K562 (cell line): ENCODE results near the gene GMIP. TPM values are rescaled to one million over a fixed set of nuclear protein-coding genes. Genes with fewer than 3 reads are reported as not detected.

Source experiments
- ATAC-seq: fragments of 200-7000 bp; cut with Tn5 transposase; 3 replicates; pipeline ENCODE4 v1.9.1; 2020; ENCODE audit warnings: moderate library complexity
- BruUV-seq: library from RNA; stranded (reverse); fragments of 400-500 nt; replicated peaks from 2 replicates; lab custom pipeline; 2021; lab: Mats Ljungman, UMichigan
- CTCF ChIA-PET: fragments of 300-600 bp; formaldehyde crosslinking; extraction: SDS; loops from one replicate; lab custom pipeline; 2021; ENCODE audit warnings: low intra/inter-chr PET ratio; lab: Yijun Ruan, JAX
- POLR2A ChIA-PET: fragments of 300-600, 350-650 bp; sonication (Branson Sonifier 250); formaldehyde crosslinking; extraction: SDS; loops from one replicate; lab custom pipeline; 2021; ENCODE audit warnings: antibody characterized with exemption, inconsistent platforms; lab: Yijun Ruan, JAX
- DNase-seq, 4 experiments: peaks; one replicate each; pipeline versions ENCODE4 v3.0.0 to v3.0.0-alpha.2; 2011 to 2018; ENCODE audit warnings: low spot score in 3 of 4, mixed read lengths in 3 of 4; ENCODE audit errors: extremely low read depth in 1 of 4
- FAIRE-seq: peaks from 2 replicates; lab custom pipeline; 2011; peaks lifted over from hg19 to GRCh38; lab: Jason Lieb, UNC
- H2AFZ ChIP-seq: 2 replicates; pipeline ENCODE4 v1.6.0; 2011; ENCODE audit warnings: low read depth, low read length, control low read depth, inconsistent platforms
- H3K27ac ChIP-seq: fragments of 200-600 bp; 3 replicates; pipeline ENCODE4 v1.8.0; 2011; ENCODE audit warnings: low read depth, mild to moderate bottlenecking, control low read depth, inconsistent platforms, low read length, moderate library complexity, mixed read lengths; ENCODE audit errors: extremely low read depth
- H3K27me3 ChIP-seq, 2 experiments: fragments of 300-600 bp in 1 of 2; 2 replicates in 1 of 2; 3 replicates in 1 of 2; pipeline versions ENCODE4 v1.6.0 to v1.8.0; 2011; ENCODE audit warnings: inconsistent platforms in 2 of 2, low read length in 2 of 2, mild to moderate bottlenecking in 1 of 2, mixed read lengths in 1 of 2, moderate library complexity in 1 of 2; ENCODE audit not compliant: control insufficient read depth in 2 of 2, insufficient read depth in 2 of 2
- H3K36me3 ChIP-seq: fragments of 300-600 bp; 3 replicates; pipeline ENCODE4 v1.8.0; 2011; ENCODE audit warnings: mild to moderate bottlenecking, low read length, inconsistent platforms; ENCODE audit not compliant: control insufficient read depth, insufficient read depth
- H3K4me1 ChIP-seq, 2 experiments: fragments of 200-600 bp in 1 of 2; replicated peaks in 1 of 2; 2 replicates in 1 of 2; 3 replicates in 1 of 2; pipeline versions ENCODE4 v1.5.1 to v1.8.0; 2011; ENCODE audit warnings: inconsistent platforms in 2 of 2, low read length in 2 of 2, mild to moderate bottlenecking in 1 of 2, mixed read lengths in 1 of 2, moderate library complexity in 1 of 2; ENCODE audit not compliant: control insufficient read depth in 2 of 2, insufficient read depth in 2 of 2
- H3K4me2 ChIP-seq: 2 replicates; pipeline ENCODE4 v1.6.1; 2011; ENCODE audit warnings: low read length, control low read depth, inconsistent platforms, mixed read lengths; ENCODE audit not compliant: insufficient read depth
- H3K4me3 ChIP-seq: fragments of 200-600 bp; sonication (generic), shearing (Covaris generic); 2 replicates; pipeline ENCODE4 v1.5.1; 2016; ENCODE audit warnings: control low read depth, inconsistent platforms
- H3K79me2 ChIP-seq: fragments of 200-600 bp; 3 replicates; pipeline ENCODE4 v1.8.0; 2011; ENCODE audit warnings: low read length, inconsistent platforms; ENCODE audit not compliant: control insufficient read depth, insufficient read depth
- H3K9ac ChIP-seq, 2 experiments: 2 replicates each; pipeline versions ENCODE4 v1.6.0 to v1.6.1; 2011; ENCODE audit warnings: low read depth in 2 of 2, low read length in 2 of 2, control low read depth in 1 of 2, inconsistent platforms in 1 of 2, mild to moderate bottlenecking in 1 of 2, mixed read lengths in 1 of 2; ENCODE audit not compliant: insufficient read depth in 1 of 2
- H3K9me1 ChIP-seq: one replicate; pipeline ENCODE4 v1.6.0; 2011; ENCODE audit warnings: inconsistent platforms, mild to moderate bottlenecking, low read length, moderate library complexity; ENCODE audit not compliant: control insufficient read depth, insufficient read depth
- H3K9me3 ChIP-seq: replicated peaks from 2 replicates; pipeline ENCODE4 v1.5.1; 2011; ENCODE audit warnings: low read depth, low read length, inconsistent platforms; ENCODE audit not compliant: control insufficient read depth, insufficient read depth
- H4K20me1 ChIP-seq: replicated peaks from 2 replicates; pipeline ENCODE4 v1.6.1; 2011; ENCODE audit warnings: low read length, inconsistent platforms, mixed read lengths; ENCODE audit not compliant: control insufficient read depth, insufficient read depth
- ATF7 ChIP-seq: fragments of 450-650 bp; IDR thresholded peaks from 2 replicates; pipeline ENCODE4 v1.7.1; 2014; ENCODE audit warnings: mild to moderate bottlenecking, moderate library complexity
- BCOR ChIP-seq: fragments of 450-650 bp; IDR thresholded peaks from 2 replicates; pipeline ENCODE4 v1.6.1; 2016
- GMEB1 ChIP-seq: fragments of 250-450 bp; sonication (Bioruptor Pico); IDR thresholded peaks from 2 replicates; pipeline ENCODE4 v1.4.0; 2020; ENCODE audit warnings: mild to moderate bottlenecking
- HNRNPL ChIP-seq: fragments of 200-400 bp; formaldehyde crosslinking; IDR thresholded peaks from 2 replicates; pipeline ENCODE4 v1.6.1; 2017; ENCODE audit warnings: low read depth, mild to moderate bottlenecking, low read length
- JUN ChIP-seq, 2 experiments: sonication (generic) in 1 of 2; formaldehyde crosslinking in 1 of 2; IDR thresholded peaks; 2 replicates each; pipeline versions ENCODE4 v1.6.1 to v1.8.0; 2012 to 2022; ENCODE audit warnings: borderline replicate concordance in 2 of 2, mild to moderate bottlenecking in 2 of 2, improper control_type of control experiment in 1 of 2, low read depth in 1 of 2, low read length in 1 of 2, missing genetic modification reagents in 1 of 2
- KLF16 ChIP-seq: IDR thresholded peaks from 2 replicates; pipeline ENCODE4 v1.6.1; 2016; ENCODE audit warnings: antibody characterized with exemption
- MEIS2 ChIP-seq: fragments of 450-650 bp; IDR thresholded peaks from 2 replicates; pipeline ENCODE4 v1.6.1; 2014; ENCODE audit warnings: mild to moderate bottlenecking; ENCODE audit not compliant: partially characterized antibody
- NCOA6 ChIP-seq: fragments of 450-650 bp; IDR thresholded peaks from 2 replicates; pipeline ENCODE4 v1.6.1; 2017; ENCODE audit warnings: mild to moderate bottlenecking
- SFPQ ChIP-seq: fragments of 200-400 bp; formaldehyde crosslinking; IDR thresholded peaks from 2 replicates; pipeline ENCODE4 v1.6.1; 2017; ENCODE audit warnings: mild to moderate bottlenecking, low read depth, low read length, moderate library complexity
- TRIM28 ChIP-seq: fragments of 450-650 bp; IDR thresholded peaks from 2 replicates; pipeline ENCODE4 v1.6.1; 2017
- TSC22D4 ChIP-seq: fragments of 450-650 bp; IDR thresholded peaks from 2 replicates; pipeline ENCODE4 v1.6.1; 2016; ENCODE audit warnings: missing genetic modification characterization, missing biosample characterization, control low read depth
- XRCC5 ChIP-seq: fragments of 200-400 bp; formaldehyde crosslinking; IDR thresholded peaks from 2 replicates; pipeline ENCODE4 v1.6.1; 2017; ENCODE audit warnings: low read depth, mild to moderate bottlenecking, low read length
- ZNF175 ChIP-seq: fragments of 200-800 bp; sonication (Bioruptor generic); IDR thresholded peaks from 2 replicates; pipeline ENCODE4 v1.6.1; 2016; ENCODE audit warnings: low read depth, mild to moderate bottlenecking, missing genetic modification characterization, missing compliant biosample characterization
- WGBS: fragments of 100-300 bp; shearing (Covaris generic); methylation state at CpG from one replicate; pipeline ENCODE4 v1.1.6; 2016; ENCODE audit warnings: low coverage, mixed read lengths; ENCODE audit not compliant: insufficient coverage; ENCODE audit errors: missing lambda C conversion rate; 5-methylcytosine and 5-hydroxymethylcytosine counted together
- in situ Hi-C: fragments of 300-500 bp; cut with MboI; formaldehyde crosslinking; loops from 4 replicates; pipeline ENCODE4 v1.15.0; 2018; ENCODE audit warnings: inconsistent platforms, mixed read lengths
- intact Hi-C: fragments of 100-400 bp; cut with micrococcal nuclease; formaldehyde crosslinking; loops from 2 replicates; pipeline ENCODE4 v1.14.2; 2022
- polyA plus RNA-seq, 8 experiments: library from polyadenylated mRNA; depleted of rRNA in 4 of 8; stranded (reverse) in 5 of 8; unstranded in 3 of 8; fragments of >200 nt; fragmentation: Nextera tagmentation in 2 of 8; fragmentation: Illumina TruSeq in 1 of 8; extraction: Ambion mirVana in 2 of 8; extraction: Trizol in 1 of 8; gene quantifications; 2 replicates each; pipeline versions ENCODE4 v1.2.1 to v1.2.3, GENCODE V29; 2011 to 2014; ENCODE audit warnings: inconsistent platforms in 1 of 8, missing spikeins in 1 of 8
- total RNA-seq, 7 experiments: library from RNA; depleted of rRNA in 6 of 7; stranded (reverse); fragments of >200 nt in 6 of 7; fragmentation: Illumina TruSeq in 2 of 7; extraction: Trizol in 2 of 7; gene quantifications; 2 replicates each; pipeline versions ENCODE4 v1.2.1 to v1.2.3, GENCODE V29; 2011 to 2021; ENCODE audit warnings: low replicate concordance in 1 of 7
- TF ChIP-seq, protein P1 (sequence below): fragments of 250-450 bp; sonication (Bioruptor Pico); IDR thresholded peaks from 2 replicates; pipeline ENCODE4 v1.4.0; 2020; ENCODE audit warnings: mild to moderate bottlenecking, moderate library complexity
- TF ChIP-seq, protein P2 (sequence below): fragments of 450-650 bp; formaldehyde crosslinking; IDR thresholded peaks from 2 replicates; pipeline ENCODE4 v1.4.0; 2020; ENCODE audit warnings: mild to moderate bottlenecking

Gene GMIP
- total and polyA plus RNA-seq, 9 of the 15 experiments (the other 6 are each of a cell fraction or from before 2014, with no cell fraction given), result 0.14 to 15.8 (median 3.2) TPM

DNA sequence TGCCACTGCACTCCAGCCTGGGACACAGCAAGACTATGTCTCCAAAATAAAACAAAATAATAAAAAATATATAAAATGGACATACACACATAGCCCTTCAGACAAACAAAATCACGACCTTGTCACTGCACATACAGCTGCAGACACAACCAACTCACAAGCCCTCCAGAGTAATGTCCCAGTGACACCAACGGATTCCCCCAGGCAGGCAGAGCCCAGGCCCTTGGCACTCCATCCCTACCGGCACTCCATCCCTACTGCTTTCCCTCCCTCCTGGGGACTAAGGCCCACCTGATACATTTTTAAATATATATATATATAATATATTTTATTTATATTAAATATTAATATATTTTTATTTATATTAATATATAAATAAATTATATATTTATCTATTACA, 43.6 kb upstream of the GMIP start:
- Histone ChIP-seq H2AFZ (no peak overlapping the region), H3K9ac (no peak overlapping the region), H3K4me3 (no peak overlapping the region), H3K4me1 (no peaks in the 10 kb centered on the region), H3K79me2 (no peaks in the 10 kb centered on the region), H3K36me3 (no peaks in the 10 kb centered on the region), H3K27me3 (no peaks in the 10 kb centered on the region), H3K9me1 (no peaks in the 10 kb centered on the region), H3K4me2 (no peak overlapping the region), H4K20me1 (no peaks in the 10 kb centered on the region), H3K9me3 (no peaks in the 10 kb centered on the region), H3K27ac (no peak overlapping the region)
- no peak for FAIRE-seq
- CTCF ChIA-PET, result no interaction called here
- no TSS peak for BruUV-seq
- 44% methylated on average over 3 of the region's 3 CpGs for WGBS
- no peak for TF ChIP-seq HNRNPL
- no peak for TF ChIP-seq GMEB1 (CRISPR knock-in tag)
- TF ChIP-seq KLF16, result no peak
- no peak for TF ChIP-seq NCOA6
- no peak for TF ChIP-seq ZNF175 (CRISPR knock-in tag)
- no peak for TF ChIP-seq TSC22D4
- TF ChIP-seq MEIS2, result no peak
- TF ChIP-seq BCOR, result no peak
- no peak for TF ChIP-seq JUN (IDR thresholded peaks at IDR 0.05; ENCODE audit: borderline replicate concordance, low read depth, low read length)
- TF ChIP-seq JUN (CRISPR knock-in tag; IDR thresholded peaks at IDR 0.05; ENCODE audit: borderline replicate concordance), result no peak
- TF ChIP-seq XRCC5, result no peak
- no peak for TF ChIP-seq ATF7
- TF ChIP-seq, protein P1, sequence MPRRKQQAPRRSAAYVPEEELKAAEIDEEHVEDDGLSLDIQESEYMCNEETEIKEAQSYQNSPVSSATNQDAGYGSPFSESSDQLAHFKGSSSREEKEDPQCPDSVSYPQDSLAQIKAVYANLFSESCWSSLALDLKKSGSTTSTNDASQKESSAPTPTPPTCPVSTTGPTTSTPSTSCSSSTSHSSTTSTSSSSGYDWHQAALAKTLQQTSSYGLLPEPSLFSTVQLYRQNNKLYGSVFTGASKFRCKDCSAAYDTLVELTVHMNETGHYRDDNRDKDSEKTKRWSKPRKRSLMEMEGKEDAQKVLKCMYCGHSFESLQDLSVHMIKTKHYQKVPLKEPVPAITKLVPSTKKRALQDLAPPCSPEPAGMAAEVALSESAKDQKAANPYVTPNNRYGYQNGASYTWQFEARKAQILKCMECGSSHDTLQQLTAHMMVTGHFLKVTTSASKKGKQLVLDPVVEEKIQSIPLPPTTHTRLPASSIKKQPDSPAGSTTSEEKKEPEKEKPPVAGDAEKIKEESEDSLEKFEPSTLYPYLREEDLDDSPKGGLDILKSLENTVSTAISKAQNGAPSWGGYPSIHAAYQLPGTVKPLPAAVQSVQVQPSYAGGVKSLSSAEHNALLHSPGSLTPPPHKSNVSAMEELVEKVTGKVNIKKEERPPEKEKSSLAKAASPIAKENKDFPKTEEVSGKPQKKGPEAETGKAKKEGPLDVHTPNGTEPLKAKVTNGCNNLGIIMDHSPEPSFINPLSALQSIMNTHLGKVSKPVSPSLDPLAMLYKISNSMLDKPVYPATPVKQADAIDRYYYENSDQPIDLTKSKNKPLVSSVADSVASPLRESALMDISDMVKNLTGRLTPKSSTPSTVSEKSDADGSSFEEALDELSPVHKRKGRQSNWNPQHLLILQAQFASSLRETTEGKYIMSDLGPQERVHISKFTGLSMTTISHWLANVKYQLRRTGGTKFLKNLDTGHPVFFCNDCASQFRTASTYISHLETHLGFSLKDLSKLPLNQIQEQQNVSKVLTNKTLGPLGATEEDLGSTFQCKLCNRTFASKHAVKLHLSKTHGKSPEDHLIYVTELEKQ, result no peak
- no peak for TF ChIP-seq TRIM28
- no peak for TF ChIP-seq SFPQ
- TF ChIP-seq, protein P2, sequence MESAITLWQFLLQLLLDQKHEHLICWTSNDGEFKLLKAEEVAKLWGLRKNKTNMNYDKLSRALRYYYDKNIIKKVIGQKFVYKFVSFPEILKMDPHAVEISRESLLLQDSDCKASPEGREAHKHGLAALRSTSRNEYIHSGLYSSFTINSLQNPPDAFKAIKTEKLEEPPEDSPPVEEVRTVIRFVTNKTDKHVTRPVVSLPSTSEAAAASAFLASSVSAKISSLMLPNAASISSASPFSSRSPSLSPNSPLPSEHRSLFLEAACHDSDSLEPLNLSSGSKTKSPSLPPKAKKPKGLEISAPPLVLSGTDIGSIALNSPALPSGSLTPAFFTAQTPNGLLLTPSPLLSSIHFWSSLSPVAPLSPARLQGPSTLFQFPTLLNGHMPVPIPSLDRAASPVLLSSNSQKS, result no peak
- peak; percentile 70 for ATAC-seq
- POLR2A ChIA-PET, result interaction anchor here (1.0 kb wide), 1 partner anchor 14 kb away, joined by 3 read pairs; no protein-coding TSS in a partner anchor
- peak in 3 of 4 experiments; percentile 21 to 41 (median 30) for DNase-seq
- in situ Hi-C loops (no loop called here), intact Hi-C loops (no loop called here)
